ENCODE results near the gene ANKH.

The ANKH gene

DNA sequence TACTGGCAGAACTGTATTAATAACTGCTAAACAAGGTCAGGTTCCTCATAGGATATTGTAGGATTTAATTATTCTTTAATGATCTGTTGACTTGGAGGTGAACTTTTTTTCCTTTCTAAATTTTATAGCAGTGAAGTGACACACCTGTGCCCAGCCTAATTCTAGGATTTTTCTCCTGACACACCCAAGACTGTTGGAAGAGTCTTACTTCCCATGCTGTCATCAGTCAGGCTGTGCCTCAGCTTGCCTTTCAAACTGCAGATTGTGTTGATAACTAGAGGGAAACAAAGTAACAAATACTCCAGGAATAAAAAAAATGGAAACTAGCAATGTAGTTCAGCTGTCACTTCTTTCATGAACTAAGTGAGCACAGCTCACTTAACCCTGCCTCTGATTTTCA lies 185.1 kb downstream of the ANKH start:
- no peak overlapping the region for H3K4me3 ChIP-seq (ENCODE audit: low read length)
- DNase-seq (ENCODE audit: low read depth): peak; percentile 83
- TF ChIP-seq, protein P1, sequence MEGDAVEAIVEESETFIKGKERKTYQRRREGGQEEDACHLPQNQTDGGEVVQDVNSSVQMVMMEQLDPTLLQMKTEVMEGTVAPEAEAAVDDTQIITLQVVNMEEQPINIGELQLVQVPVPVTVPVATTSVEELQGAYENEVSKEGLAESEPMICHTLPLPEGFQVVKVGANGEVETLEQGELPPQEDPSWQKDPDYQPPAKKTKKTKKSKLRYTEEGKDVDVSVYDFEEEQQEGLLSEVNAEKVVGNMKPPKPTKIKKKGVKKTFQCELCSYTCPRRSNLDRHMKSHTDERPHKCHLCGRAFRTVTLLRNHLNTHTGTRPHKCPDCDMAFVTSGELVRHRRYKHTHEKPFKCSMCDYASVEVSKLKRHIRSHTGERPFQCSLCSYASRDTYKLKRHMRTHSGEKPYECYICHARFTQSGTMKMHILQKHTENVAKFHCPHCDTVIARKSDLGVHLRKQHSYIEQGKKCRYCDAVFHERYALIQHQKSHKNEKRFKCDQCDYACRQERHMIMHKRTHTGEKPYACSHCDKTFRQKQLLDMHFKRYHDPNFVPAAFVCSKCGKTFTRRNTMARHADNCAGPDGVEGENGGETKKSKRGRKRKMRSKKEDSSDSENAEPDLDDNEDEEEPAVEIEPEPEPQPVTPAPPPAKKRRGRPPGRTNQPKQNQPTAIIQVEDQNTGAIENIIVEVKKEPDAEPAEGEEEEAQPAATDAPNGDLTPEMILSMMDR (IDR thresholded peaks at IDR 0.05; ENCODE audit: insufficient read depth, low read depth, low read length, missing control alignments): no peak

DNA sequence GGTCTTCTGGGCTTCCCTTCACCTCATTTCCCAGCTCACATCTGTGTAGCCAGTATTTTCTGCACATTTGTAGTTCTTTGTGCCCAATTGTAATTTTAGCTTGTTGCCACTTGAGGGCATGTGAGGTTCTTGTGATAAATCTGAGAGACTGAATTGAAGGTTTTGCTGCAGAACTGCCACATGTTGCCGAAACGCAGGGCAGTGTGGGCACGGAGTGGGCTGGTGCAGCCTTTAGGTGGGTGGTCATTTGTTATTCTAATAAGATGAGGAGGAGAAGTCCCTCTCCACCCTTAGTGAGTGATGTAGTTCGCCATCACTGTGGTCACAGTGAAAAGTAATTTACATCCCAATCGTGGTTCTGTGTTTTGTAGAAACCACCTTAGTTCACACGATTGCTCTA lies 185.8 kb downstream of the ANKH start:
- no peak overlapping the region for H3K4me3 ChIP-seq (ENCODE audit: low read length)
- peak; percentile 62 for DNase-seq (ENCODE audit: low read depth)
- TF ChIP-seq, protein P1 (IDR thresholded peaks at IDR 0.05; ENCODE audit: insufficient read depth, low read depth, low read length, missing control alignments): peak; percentile 74

DNA sequence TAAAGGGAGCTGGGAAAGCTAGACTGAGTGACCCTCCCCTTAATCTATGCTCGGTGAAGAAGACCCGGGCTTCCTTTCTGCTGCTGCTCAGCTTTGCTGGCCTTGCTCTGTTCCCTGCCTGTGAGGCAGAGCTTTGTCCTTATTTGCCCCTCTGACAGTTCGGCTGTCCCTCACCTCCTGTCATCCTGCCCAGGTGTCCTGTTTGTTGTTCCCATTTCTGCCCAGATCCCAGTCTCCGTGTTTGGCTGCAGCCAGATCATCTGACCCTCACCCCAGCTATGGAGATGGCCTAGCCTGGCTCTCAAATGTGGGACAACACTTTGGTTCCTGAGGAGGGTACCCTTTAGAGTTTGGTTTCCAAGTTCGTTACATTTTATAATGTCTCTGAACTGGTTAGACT lies 186.8 kb downstream of the ANKH start:
- DNase-seq (ENCODE audit: low read depth): no peak

DNA sequence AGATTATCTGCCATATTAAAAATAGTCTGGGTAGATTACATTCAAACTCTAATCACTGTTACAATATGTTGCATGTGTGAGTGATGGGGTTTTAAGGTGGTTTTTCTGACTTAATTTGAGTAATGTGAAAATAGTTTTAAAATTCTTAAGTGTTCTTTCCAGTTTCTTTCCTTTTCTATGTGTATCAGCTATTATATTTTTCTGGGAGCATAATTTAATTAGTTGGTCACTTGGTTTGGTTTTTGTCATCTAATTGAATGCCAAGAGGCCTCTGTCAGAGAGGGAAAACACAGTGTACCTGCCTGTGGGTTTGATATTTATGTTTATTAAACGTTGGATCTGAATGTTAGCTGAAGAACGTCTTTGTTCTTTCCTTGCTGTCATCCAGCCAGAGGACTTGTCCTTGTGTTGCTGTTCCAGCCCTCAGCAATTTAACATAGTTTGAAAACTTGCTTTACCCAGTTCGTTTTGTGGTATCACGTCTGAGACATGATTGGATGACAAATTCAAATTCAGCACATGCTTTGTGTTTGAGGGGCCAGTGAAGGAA lies 187.6 kb downstream of the ANKH start:
- DNase-seq (ENCODE audit: low read depth): no peak
- TF ChIP-seq, protein P1 (IDR thresholded peaks at IDR 0.05; ENCODE audit: insufficient read depth, low read depth, low read length, missing control alignments): no peak

More for the DNA sequence above, 186.8 kb downstream of the ANKH start:
- H3K4me3 ChIP-seq (ENCODE audit: low read length): no peak overlapping the region
- TF ChIP-seq, protein P1 (IDR thresholded peaks at IDR 0.05; ENCODE audit: insufficient read depth, low read depth, low read length, missing control alignments): no peak

DNA sequence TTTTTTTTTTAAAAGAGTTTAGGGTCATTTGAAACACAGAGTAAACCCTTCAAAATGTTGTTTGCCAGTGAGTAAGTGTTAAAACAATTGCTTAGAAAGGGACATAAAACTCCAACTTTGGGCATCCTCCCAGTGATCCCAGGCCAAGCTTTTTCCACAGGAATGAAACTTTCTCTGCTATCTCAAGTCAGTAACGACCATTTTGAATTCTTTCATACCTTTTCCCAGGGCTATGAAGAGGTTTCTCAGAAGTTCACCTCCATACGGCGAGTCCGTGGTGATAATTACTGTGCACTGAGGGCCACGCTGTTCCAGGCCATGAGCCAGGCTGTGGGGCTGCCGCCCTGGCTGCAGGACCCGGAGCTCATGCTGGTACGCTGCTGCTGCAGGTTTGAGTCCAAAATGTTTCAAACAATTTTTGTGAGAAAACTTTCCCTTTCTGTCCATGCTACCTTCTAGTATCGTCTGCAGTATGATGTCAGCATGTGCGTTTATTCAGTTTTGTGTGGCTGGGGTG lies 190.3 kb downstream of the ANKH start:
- TF ChIP-seq, protein P1 (IDR thresholded peaks at IDR 0.05; ENCODE audit: insufficient read depth, low read depth, low read length, missing control alignments): no peak
- no peak for DNase-seq (ENCODE audit: low read depth)
- no peak overlapping the region for H3K4me3 ChIP-seq (ENCODE audit: low read length)

More for the DNA sequence above, 187.6 kb downstream of the ANKH start:
- H3K4me3 ChIP-seq (ENCODE audit: low read length): no peak overlapping the region

DNA sequence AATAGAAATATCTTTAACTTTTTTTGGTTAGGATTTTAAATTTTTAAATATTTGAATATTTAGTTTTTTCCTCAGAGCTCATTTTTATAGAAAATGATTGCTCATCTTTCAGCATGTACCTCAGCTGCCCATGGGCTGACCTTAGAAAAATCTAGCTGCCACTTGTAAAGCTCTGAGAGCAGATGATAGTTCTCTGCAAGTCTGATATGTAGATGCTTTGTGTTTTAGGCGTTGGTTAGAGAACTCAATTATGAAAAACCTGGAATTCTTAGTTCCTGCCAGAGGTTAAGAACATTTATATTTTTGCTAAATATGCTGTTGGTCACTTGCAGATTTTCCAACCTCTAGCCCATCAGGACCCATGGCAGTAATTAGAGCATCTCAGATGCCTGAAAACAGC lies 192.0 kb downstream of the ANKH start:
- H3K4me3 ChIP-seq (ENCODE audit: low read length): no peak overlapping the region
- DNase-seq (ENCODE audit: low read depth): no peak
- TF ChIP-seq, protein P1 (IDR thresholded peaks at IDR 0.05; ENCODE audit: insufficient read depth, low read depth, low read length, missing control alignments): no peak

DNA sequence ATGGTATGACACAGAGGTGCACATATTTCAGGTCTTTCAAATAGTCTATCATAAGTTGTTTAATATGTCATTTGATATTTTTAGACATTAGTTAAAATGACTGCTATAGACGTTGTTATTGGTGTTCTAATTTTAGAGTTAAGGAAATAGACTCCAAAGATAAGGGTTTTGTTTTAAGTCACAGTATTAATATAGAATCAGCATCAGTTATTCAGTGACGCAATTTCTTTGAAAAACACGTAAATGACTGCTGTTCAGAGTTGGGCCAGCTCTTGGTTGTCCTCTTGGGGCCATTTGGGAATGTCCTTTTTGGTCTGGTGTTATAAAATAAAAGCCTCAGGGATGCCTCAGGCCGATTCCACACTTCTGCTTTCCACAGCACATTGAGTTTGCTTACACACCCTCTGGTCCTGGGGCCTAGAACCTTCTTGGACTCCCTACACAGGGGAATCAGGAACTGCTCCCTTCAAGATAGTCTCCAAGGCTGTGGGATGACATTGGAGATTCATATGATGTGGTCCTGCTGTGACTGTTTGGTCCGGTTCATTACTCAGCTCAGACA lies 192.7 kb downstream of the ANKH start:
- H3K4me3 ChIP-seq (ENCODE audit: low read length): no peak overlapping the region
- TF ChIP-seq, protein P1 (IDR thresholded peaks at IDR 0.05; ENCODE audit: insufficient read depth, low read depth, low read length, missing control alignments): no peak
- DNase-seq (ENCODE audit: low read depth): no peak
